Measurements from ENCODE around the gene CLPX. TPM values are rescaled to one million over a fixed set of nuclear protein-coding genes. Genes with fewer than 3 reads are reported as not detected.

CLPX gene
- total RNA-seq, 2 experiments from 2014 or later = 26.0 to 53.3 TPM

- peaks cover 11% of the 10 kb centered on the region; the same call in 1 of the 2 replicates for H3K9me3 ChIP-seq (ENCODE audit: low read length)
- H3K79me2 ChIP-seq (ENCODE audit: insufficient read depth, low read depth, low read length) = peaks cover 28% of the 10 kb centered on the region
- no peak for TF ChIP-seq EZH2phosphoT487 (IDR thresholded peaks at IDR 0.05; ENCODE audit: borderline replicate concordance, low read depth, low read length)
- no peak for TF ChIP-seq CTCF (conservative IDR thresholded peaks at IDR 0.05; ENCODE audit: low read length)
- peaks cover 12% of the 10 kb centered on the region; the same call in 1 of the 2 replicates for H3K36me3 ChIP-seq (ENCODE audit: insufficient read depth, low read length)
- H3K4me2 ChIP-seq (ENCODE audit: low read length) = peak overlapping the region; percentile 86
- H3K4me3 ChIP-seq (ENCODE audit: low read depth, low read length, poor library complexity, severe bottlenecking) = peak overlapping the region; percentile 87
- no peak for DNase-seq (ENCODE audit: low spot score)
- no TSS peak for BruUV-seq (replicated peaks)
- no peaks in the 10 kb centered on the region for H4K20me1 ChIP-seq (ENCODE audit: insufficient read depth, low read length)
- CTCF ChIA-PET (ENCODE audit: unreplicated experiment) = no interaction called here
- POLR2A ChIA-PET = interaction anchor here (0.6 to 1.7 kb wide), 6 partner anchors 11 to 318 kb away, joined by 3 to 10 read pairs (median 4); partner anchors contain the start of genes CLPX and PARP16
- H3K27ac ChIP-seq (ENCODE audit: low read depth, low read length, poor library complexity, severe bottlenecking) = no peak overlapping the region
- H2AFZ ChIP-seq (ENCODE audit: low read length) = no peak overlapping the region
- no peaks in the 10 kb centered on the region for H3K9me2 ChIP-seq (ENCODE audit: insufficient read depth, low read length)
- intact Hi-C loops (cut with micrococcal nuclease; ENCODE audit: unreplicated experiment) = no loop called here
- peaks cover 13% of the 10 kb centered on the region for H3K4me1 ChIP-seq (ENCODE audit: insufficient read depth, low read length, poor library complexity, severe bottlenecking)
These were observed 50.6 kb downstream of the CLPX start for GRCh38 chr15:65134538-65134937.

GRCh38 chr15:65133548-65134200, 51.5 kb downstream of the CLPX start, which contains the start of gene PDCD7:
Gene PDCD7 (minus strand): TSS chr15:65133808. CDS start chr15:65133781, 27 bp downstream.
- H3K4me1 ChIP-seq (ENCODE audit: insufficient read depth, low read length, poor library complexity, severe bottlenecking) = peaks cover 13% of the 10 kb centered on the region
- ChIA-PET CTCF (ENCODE audit: unreplicated experiment) (no interaction called here), POLR2A (interaction anchor here (0.6 to 1.6 kb wide), 5 partner anchors 9 to 152 kb away, joined by 3 to 10 read pairs (median 6); partner anchors contain the start of genes CLPX and PARP16)
- H2AFZ ChIP-seq (ENCODE audit: low read length) = peak within 1 kb of the TSS; percentile 95
- peak within 1 kb of the TSS; percentile 64 for H3K27ac ChIP-seq (ENCODE audit: low read depth, low read length, poor library complexity, severe bottlenecking)
- peak within 1 kb of the TSS; percentile 86 for H3K4me2 ChIP-seq (ENCODE audit: low read length)
- no peaks in the 10 kb centered on the region for H3K9me2 ChIP-seq (ENCODE audit: insufficient read depth, low read length)
- peaks cover 31% of the 10 kb centered on the region for H3K79me2 ChIP-seq (ENCODE audit: insufficient read depth, low read depth, low read length)
- peak within 1 kb of the TSS; percentile 87 for H3K4me3 ChIP-seq (ENCODE audit: low read depth, low read length, poor library complexity, severe bottlenecking)
- peak; percentile 95 for DNase-seq (ENCODE audit: low spot score)
- peaks cover 11% of the 10 kb centered on the region; the same call in 1 of the 2 replicates for H3K9me3 ChIP-seq (ENCODE audit: low read length)
- TF ChIP-seq EZH2phosphoT487 (IDR thresholded peaks at IDR 0.05; ENCODE audit: borderline replicate concordance, low read depth, low read length) (no peak), CTCF (conservative IDR thresholded peaks at IDR 0.05; ENCODE audit: low read length) (no peak)
- no peaks in the 10 kb centered on the region for H4K20me1 ChIP-seq (ENCODE audit: insufficient read depth, low read length)
- no TSS peak for BruUV-seq (replicated peaks)
- intact Hi-C loops (cut with micrococcal nuclease; ENCODE audit: unreplicated experiment) = loop anchor here (1.0 to 2.0 kb wide), 3 partner anchors 52 to 171 kb away; partner anchors contain the start of genes CLPX, RNU5A-1 and RNU5B-1
- peaks cover 20% of the 10 kb centered on the region for H3K36me3 ChIP-seq (ENCODE audit: insufficient read depth, low read length)

All from OCI-LY7 (cell line).